Mucosa of stomach (tissue), 1 donor: ENCODE measurements around the gene LAMC1.

Experiments
- H3K27me3 ChIP-seq: one replicate; pipeline ENCODE4 v1.7.0; 2013; ENCODE audit warnings: mild to moderate bottlenecking, low read length; ENCODE audit not compliant: control insufficient read depth, insufficient read depth
- H3K36me3 ChIP-seq: one replicate; pipeline ENCODE4 v1.7.0; 2013; ENCODE audit warnings: low read length; ENCODE audit not compliant: control insufficient read depth, insufficient read depth
- H3K4me1 ChIP-seq: one replicate; pipeline ENCODE4 v1.7.0; 2013; ENCODE audit warnings: mild to moderate bottlenecking, low read length; ENCODE audit not compliant: control insufficient read depth, insufficient read depth
- H3K4me3 ChIP-seq: one replicate; pipeline ENCODE4 v1.7.0; 2013; ENCODE audit warnings: low read length
- H3K9ac ChIP-seq: one replicate; pipeline ENCODE4 v1.7.0; 2013; ENCODE audit warnings: mild to moderate bottlenecking, low read length, moderate library complexity
- H3K9me3 ChIP-seq: one replicate; pipeline ENCODE4 v1.7.0; 2013; ENCODE audit warnings: mild to moderate bottlenecking, low read length, moderate library complexity; ENCODE audit not compliant: control insufficient read depth
- donor health status: Pancreatic carcinoma.

Gene LAMC1

DNA sequence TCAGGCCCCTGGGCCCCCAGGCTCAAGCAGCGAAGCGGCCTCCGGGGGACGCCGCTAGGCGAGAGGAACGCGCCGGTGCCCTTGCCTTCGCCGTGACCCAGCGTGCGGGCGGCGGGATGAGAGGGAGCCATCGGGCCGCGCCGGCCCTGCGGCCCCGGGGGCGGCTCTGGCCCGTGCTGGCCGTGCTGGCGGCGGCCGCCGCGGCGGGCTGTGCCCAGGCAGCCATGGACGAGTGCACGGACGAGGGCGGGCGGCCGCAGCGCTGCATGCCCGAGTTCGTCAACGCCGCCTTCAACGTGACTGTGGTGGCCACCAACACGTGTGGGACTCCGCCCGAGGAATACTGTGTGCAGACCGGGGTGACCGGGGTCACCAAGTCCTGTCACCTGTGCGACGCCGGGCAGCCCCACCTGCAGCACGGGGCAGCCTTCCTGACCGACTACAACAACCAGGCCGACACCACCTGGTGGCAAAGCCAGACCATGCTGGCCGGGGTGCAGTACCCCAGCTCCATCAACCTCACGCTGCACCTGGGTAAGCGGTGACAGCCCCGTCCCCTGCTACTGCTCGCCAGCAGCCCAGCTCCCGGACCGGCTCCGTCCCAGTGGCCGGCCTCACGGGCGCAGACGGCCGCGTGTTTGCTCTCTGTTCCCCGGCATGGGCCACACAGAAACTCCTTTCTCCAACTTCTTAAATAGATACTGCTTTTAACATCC, 539 bp downstream of the LAMC1 start:
- peaks cover 12% of the 10 kb centered on the region for H3K4me1 ChIP-seq
- H3K9ac ChIP-seq, result peak overlapping the region; percentile 54
- peak overlapping the region; percentile 52 for H3K4me3 ChIP-seq
- H3K36me3 ChIP-seq, result no peaks in the 10 kb centered on the region
- no peaks in the 10 kb centered on the region for H3K9me3 ChIP-seq
- peaks cover 10% of the 10 kb centered on the region for H3K27me3 ChIP-seq

DNA sequence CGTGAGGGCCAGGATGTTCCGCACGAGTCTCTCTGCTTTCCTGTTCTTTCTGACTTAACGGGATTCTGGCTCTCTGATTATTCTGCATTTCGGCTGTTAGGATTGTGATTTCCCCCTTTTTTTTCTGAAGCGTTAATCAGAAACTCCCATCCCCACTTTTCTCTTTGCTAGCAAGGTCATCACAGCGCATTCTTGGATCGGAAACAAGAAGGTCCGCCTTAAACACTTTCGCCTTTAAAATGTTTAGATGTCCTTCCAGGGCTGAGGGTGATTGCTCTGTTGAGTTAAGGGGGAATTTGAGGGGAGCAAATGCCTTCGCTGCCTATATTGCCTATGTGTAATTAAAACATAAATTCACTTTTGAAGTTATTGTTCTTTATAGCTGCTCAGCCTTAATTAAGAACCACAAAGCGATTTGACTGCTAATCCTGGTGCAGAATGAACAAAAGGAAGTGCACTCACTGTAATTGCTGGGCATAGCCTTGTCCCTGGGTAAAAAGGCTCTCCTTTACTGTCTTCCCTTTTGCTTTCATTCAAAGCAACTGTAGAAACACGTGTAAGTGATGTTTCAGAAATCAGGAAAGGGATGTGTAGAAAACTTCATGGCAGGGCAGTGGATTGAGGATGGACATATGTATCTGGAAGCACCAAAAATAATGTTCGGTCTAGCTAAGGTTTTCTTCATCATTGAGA, 1.2 kb downstream of the LAMC1 start:
- no peaks in the 10 kb centered on the region for H3K36me3 ChIP-seq
- H3K4me3 ChIP-seq, result peak overlapping the region; percentile 52
- H3K4me1 ChIP-seq, result peaks cover 7% of the 10 kb centered on the region
- H3K9me3 ChIP-seq, result no peaks in the 10 kb centered on the region
- peaks cover 10% of the 10 kb centered on the region for H3K27me3 ChIP-seq
- peak overlapping the region; percentile 56 for H3K9ac ChIP-seq

DNA sequence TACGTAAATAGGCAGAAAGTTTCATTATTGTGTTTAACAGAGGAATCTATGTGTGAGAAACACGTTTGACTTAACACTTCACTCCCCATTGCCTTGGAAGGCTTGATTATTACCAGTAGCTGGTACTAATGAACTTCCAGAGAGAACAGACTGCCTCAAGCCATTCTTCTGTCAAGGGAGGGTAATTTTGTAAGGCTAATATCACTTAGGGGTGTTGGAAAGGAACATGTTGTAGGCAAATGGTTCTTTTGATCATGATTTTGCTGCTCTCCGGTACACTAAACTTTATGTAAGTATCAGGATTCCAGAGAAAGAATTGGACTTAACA, 1.8 kb downstream of the LAMC1 start:
- Histone ChIP-seq H3K4me1 (peaks cover 7% of the 10 kb centered on the region), H3K4me3 (peak overlapping the region; percentile 52), H3K9me3 (no peaks in the 10 kb centered on the region), H3K9ac (peak overlapping the region; percentile 56), H3K36me3 (no peaks in the 10 kb centered on the region), H3K27me3 (peaks cover 10% of the 10 kb centered on the region)

DNA sequence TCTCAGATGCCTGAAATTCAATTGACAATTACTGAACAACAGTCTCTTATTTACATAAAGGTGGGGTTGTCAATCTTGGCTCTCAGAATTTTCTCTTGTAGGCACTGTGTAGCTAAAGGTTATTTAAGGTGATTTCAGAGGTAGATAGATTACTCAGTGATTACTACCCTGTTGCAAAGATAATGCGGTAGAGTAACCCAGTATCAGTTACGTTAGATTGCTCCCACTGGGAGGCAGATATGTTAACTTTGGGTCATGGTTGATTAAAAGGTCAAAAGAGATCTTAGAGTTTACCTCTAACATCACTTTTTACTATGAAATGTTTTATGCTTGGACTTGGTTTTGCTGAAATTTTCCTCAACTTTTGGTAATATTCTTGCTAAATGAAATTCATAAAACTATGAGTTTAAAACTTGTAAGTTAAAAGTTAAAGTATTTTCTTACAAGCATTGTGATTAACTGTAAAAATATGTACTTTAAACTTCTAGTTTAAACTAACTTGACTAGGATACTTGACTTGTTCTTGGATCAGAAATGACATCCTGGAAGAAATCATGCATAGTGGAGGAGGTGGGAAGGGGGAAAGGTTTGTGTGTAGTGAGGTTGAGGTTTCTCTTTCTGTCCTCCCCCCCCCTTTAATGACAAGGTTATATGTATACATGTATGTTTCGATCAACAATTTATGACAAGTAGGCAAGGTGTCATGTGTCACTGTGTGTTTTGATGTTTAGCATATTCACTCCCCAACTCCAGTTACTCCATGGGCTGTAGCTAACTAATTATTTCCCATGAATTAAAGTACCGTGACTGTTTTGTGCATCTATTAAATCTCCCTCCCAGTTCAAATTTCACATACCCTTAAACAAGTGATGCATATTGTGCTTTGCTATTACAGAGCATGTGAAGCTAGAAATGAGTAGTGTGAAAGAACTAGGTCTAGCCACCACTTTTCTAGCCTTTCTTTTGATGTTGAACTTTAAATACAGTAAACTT, 2.9 kb downstream of the LAMC1 start:
- Histone ChIP-seq H3K9me3 (no peaks in the 10 kb centered on the region), H3K4me1 (peaks cover 7% of the 10 kb centered on the region)

DNA sequence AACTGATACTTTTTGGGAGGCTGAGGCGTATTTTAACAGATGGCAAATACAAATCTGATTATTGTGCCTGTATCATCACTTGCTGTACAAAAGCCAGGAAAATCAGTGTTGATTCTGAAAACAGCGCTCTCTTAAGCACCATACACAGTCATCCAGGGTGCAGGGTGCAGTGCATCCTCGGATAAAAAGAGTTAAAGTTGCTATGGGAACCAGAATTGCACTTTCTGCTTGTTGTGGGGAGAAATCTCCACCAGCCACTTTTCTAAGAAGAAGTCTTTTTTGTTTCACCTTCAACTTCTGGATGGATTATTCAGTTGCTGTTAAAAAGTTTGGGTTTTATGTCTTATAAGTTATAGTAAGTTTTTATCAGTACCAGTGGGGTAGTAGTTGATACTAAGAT, 3.8 kb downstream of the LAMC1 start:
- Histone ChIP-seq H3K27me3 (peaks cover 7% of the 10 kb centered on the region), H3K4me3 (no peak overlapping the region), H3K36me3 (no peaks in the 10 kb centered on the region), H3K9ac (no peak overlapping the region), H3K9me3 (no peaks in the 10 kb centered on the region), H3K4me1 (peaks cover 7% of the 10 kb centered on the region)

More for the DNA sequence above, 2.9 kb downstream of the LAMC1 start:
- no peak overlapping the region for H3K9ac ChIP-seq
- H3K36me3 ChIP-seq, result no peaks in the 10 kb centered on the region
- H3K4me3 ChIP-seq, result no peak overlapping the region
- H3K27me3 ChIP-seq, result peaks cover 10% of the 10 kb centered on the region

DNA sequence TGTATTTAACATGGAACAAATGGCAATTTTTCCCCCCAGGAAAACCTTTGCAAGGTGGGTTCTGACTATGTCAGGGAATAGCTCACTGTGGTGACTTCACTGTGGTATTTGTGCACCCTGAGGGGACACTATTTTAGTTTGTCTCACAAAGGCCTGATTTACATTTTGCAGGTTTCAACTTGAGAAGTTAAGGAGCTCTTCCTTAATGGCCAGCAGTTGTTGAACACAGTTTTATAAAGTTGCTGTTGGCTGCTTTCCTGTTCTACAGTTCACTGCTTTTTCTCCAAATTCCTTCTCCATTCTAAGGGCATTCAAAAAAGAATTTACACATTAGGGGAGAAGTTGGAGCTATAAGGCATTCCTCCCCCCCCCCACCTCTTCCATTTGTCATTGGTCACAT, 4.6 kb downstream of the LAMC1 start:
- Histone ChIP-seq H3K36me3 (no peaks in the 10 kb centered on the region), H3K4me1 (peaks cover 7% of the 10 kb centered on the region), H3K9me3 (no peaks in the 10 kb centered on the region), H3K27me3 (peaks cover 7% of the 10 kb centered on the region), H3K4me3 (no peak overlapping the region), H3K9ac (no peak overlapping the region)

DNA sequence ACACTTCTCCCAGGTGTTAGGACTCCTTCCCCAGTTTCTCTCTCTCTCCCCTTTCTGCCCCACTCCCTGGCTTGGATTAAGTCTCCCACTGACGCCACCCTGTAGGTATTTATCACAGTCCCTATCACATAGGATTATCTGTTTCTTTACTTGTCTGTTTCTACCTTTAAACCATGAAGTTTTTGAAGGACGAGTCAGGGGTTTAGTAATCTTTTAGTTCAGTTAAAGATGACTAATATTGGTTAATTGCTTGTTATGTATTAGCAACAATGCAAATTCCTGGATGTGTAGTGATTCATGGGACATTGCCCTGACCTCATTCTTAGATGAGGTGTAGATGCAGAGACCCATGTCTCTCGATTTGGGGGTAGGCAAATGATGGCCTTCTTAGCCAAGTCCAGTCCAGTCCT, 6.4 kb downstream of the LAMC1 start:
- no peak overlapping the region for H3K9ac ChIP-seq
- no peaks in the 10 kb centered on the region for H3K9me3 ChIP-seq
- H3K36me3 ChIP-seq, result no peaks in the 10 kb centered on the region
- no peaks in the 10 kb centered on the region for H3K27me3 ChIP-seq
- no peak overlapping the region for H3K4me3 ChIP-seq
- peaks cover 7% of the 10 kb centered on the region for H3K4me1 ChIP-seq

DNA sequence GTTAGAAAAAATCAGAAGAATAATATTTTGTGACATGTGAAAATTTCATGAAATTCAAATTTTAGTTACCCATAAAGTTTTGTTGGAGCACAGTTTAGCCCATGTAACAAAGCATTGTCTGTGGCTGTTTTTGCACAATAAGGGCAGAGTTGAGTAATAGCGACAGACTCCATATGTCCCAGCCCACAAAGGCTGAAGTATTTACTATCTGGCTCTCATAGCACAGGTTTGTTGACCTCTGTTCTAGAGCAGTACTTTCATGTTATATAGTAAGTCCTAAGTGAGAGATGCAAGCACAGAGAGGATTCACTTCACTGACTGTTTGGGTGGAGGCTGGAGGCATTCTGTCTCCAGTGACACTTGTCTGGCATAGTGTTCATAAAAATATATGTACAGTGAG, 6.8 kb downstream of the LAMC1 start:
- Histone ChIP-seq H3K4me1 (peaks cover 5% of the 10 kb centered on the region), H3K9ac (no peak overlapping the region), H3K36me3 (no peaks in the 10 kb centered on the region), H3K27me3 (no peaks in the 10 kb centered on the region), H3K9me3 (no peaks in the 10 kb centered on the region), H3K4me3 (no peak overlapping the region)

DNA sequence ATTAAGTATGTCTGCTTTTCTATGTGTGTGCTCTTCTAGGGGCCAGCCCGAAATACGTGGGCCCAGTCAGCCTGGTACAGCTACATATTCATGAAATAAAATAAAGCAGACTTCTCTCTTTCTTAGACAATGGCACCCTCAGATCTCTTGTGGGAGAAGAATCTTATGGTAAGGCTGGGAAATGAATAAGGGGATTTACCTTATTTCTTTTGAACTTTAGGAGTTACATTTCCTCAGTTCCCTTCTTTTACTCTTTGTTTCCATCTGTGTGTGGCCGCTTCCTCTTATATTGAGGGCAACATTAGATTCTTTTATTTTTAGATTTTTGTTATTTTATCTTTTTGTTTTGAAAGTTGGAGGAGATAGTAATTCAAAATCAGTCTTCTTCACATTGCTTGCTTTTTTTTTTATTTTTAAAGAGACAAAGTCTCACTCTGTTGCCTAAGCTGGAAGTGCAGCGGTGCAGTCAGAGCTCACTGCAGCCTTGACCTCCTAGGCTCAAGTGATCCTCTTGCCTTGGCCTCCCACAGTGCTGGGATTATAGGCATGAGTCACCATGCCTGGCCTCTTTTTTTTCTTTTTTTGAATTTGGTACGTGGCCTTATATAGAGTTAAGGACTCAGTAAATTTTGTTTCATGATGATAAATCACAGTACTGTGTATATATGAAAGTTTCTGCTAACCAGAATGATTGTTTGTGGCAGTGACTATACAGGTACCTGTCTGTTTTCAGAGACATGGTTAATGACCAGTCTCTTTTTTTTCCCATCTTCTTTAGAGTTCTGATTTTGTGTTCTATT, 9.1 kb downstream of the LAMC1 start:
- no peak overlapping the region for H3K9ac ChIP-seq
- H3K4me1 ChIP-seq, result no peaks in the 10 kb centered on the region
- H3K9me3 ChIP-seq, result no peaks in the 10 kb centered on the region
- H3K27me3 ChIP-seq, result no peaks in the 10 kb centered on the region
- H3K4me3 ChIP-seq, result no peak overlapping the region
- no peaks in the 10 kb centered on the region for H3K36me3 ChIP-seq

DNA sequence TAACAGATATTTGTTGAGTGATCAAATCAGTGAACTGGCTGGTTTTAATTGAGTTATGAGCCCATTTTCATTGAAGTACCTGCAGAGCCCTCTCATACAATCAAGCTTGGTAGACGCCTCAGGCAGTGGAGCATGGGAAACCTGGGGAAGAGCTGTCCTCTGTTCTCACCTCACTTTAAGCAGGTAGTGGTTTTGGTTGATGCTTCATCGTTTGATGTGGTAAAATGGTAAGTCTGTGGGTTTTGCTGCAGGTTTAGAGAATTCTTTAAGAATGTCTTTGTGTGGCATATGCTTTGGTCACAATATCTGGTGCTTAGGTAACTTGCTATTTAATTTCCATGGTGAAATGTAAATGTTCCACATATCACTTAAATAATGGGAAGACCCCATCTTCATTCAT, 10.0 kb downstream of the LAMC1 start:
- H3K9me3 ChIP-seq, result no peaks in the 10 kb centered on the region
- no peaks in the 10 kb centered on the region for H3K4me1 ChIP-seq
- no peaks in the 10 kb centered on the region for H3K27me3 ChIP-seq
- H3K9ac ChIP-seq, result no peak overlapping the region
- no peak overlapping the region for H3K4me3 ChIP-seq
- H3K36me3 ChIP-seq, result no peaks in the 10 kb centered on the region

DNA sequence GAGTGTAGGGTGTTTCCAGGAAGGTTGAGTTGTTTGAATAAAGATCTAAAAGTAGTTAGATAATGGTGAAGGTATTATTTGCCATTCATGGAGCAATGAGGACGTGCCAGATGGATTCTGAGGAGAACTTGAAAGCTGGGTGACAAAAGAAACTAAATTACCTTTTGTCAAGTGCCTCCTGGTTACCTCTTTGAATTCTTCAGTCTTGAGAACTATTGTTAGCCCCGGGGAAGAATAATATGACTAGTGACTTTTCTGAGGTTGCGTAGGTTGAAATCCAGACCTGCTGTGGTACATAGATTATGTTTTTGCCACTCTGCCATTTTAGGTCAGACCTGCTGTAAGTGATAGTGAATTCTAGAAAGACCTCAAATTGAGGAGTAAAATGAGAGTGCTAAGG, 11.5 kb downstream of the LAMC1 start:
- Histone ChIP-seq H3K9ac (no peak overlapping the region), H3K4me1 (no peaks in the 10 kb centered on the region), H3K27me3 (no peaks in the 10 kb centered on the region), H3K9me3 (no peaks in the 10 kb centered on the region), H3K36me3 (no peaks in the 10 kb centered on the region), H3K4me3 (no peak overlapping the region)
